ENCODE data around the gene TRDN.

DNA sequence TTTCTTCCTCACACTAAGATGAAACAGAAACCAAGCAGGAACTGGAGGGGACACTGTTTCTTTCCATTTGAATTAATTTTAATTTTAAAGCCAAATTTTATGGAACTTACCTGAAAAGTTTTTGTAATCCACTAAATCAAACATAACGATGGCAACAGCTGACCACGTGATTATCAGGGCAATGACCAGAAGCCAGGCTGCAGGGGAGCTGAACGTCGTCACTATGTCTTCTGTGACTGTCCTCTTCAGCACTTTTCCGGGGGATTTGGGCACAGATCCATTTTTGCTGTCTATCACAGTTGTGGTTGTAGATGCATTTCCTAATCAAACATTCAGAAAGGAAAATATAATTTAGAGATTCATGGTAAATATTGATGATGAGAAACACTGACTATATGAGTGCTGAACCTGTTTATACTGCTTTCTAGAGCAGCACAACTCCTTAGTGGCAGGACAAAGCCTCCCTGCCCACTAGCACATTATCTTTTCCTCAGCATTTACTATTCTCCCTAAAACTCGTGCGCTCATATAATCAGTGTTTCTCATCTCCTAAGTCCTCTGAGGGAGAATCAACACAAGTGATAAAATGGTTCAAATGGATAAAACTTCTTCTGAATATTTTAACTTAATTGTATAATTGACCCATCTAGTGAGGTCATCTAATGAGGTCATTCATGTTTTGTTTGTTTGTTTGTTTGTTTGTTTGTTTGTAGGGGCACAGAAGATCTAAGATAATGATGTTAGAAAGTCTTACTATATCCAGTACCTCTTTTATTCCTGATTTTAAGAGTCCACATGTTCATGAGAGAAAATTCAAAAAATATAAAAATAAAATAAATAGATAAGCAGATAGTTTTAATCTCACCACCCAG is 65.7 kb downstream of the TRDN start:
- TF ChIP-seq, protein P1, sequence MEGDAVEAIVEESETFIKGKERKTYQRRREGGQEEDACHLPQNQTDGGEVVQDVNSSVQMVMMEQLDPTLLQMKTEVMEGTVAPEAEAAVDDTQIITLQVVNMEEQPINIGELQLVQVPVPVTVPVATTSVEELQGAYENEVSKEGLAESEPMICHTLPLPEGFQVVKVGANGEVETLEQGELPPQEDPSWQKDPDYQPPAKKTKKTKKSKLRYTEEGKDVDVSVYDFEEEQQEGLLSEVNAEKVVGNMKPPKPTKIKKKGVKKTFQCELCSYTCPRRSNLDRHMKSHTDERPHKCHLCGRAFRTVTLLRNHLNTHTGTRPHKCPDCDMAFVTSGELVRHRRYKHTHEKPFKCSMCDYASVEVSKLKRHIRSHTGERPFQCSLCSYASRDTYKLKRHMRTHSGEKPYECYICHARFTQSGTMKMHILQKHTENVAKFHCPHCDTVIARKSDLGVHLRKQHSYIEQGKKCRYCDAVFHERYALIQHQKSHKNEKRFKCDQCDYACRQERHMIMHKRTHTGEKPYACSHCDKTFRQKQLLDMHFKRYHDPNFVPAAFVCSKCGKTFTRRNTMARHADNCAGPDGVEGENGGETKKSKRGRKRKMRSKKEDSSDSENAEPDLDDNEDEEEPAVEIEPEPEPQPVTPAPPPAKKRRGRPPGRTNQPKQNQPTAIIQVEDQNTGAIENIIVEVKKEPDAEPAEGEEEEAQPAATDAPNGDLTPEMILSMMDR (IDR thresholded peaks at IDR 0.05), result no peak
- TF ChIP-seq POLR2AphosphoS5 (IDR thresholded peaks at IDR 0.05), result no peak

All from breast epithelium (tissue), 3 donors.